ENCODE data around the gene ABCA9. TPM values are rescaled to one million over a fixed set of nuclear protein-coding genes. Genes with fewer than 3 reads are reported as not detected.

ABCA9 gene
- total and polyA plus RNA-seq, 2 of the 13 experiments (the other 11 are each of a cell fraction or from before 2014, with no cell fraction given): 0.04 TPM; not detected in 1

GRCh38 chr17:68972119-68972704 lies 88.5 kb downstream of the ABCA9 start (continued):
- TF ChIP-seq TFE3 (CRISPR knock-in tag; IDR thresholded peaks at IDR 0.05) (no peak), PTBP1 (IDR thresholded peaks at IDR 0.05; ENCODE audit: low read depth, low read length, poor library complexity, severe bottlenecking) (no peak), SMC3 (IDR thresholded peaks at IDR 0.05; ENCODE audit: low read length) (peak; percentile 97), SOX6 (IDR thresholded peaks at IDR 0.05) (no peak), SOX6 (CRISPR knock-in tag; IDR thresholded peaks at IDR 0.05) (peak; percentile 34; the same call in 1 of the 2 replicates), CENPT (CRISPR knock-in tag; IDR thresholded peaks at IDR 0.05; ENCODE audit: low read depth) (no peak), PREB (CRISPR knock-in tag; IDR thresholded peaks at IDR 0.05) (no peak), BORCS8-MEF2B (CRISPR knock-in tag; IDR thresholded peaks at IDR 0.05) (no peak), NFE2 (CRISPR knock-in tag; IDR thresholded peaks at IDR 0.05) (no peak), GATAD2A (CRISPR knock-in tag; IDR thresholded peaks at IDR 0.05) (peak; percentile 75), HOXA5 (CRISPR knock-in tag; IDR thresholded peaks at IDR 0.05) (no peak), ZNF710 (CRISPR knock-in tag; IDR thresholded peaks at IDR 0.05; ENCODE audit: borderline replicate concordance) (no peak), NCOR1 (IDR thresholded peaks at IDR 0.05; ENCODE audit: borderline replicate concordance, low read length) (no peak), ZBTB26 (CRISPR knock-in tag; IDR thresholded peaks at IDR 0.05; ENCODE audit: borderline replicate concordance) (no peak), DR1 (CRISPR knock-in tag; IDR thresholded peaks at IDR 0.05) (no peak), ZNF33B (CRISPR knock-in tag; IDR thresholded peaks at IDR 0.05) (no peak)
